GM21390 (cell line): ENCODE data around the gene NCLN.

Source experiments
- ATAC-seq: cut with Tn5 transposase; IDR thresholded peaks from one replicate; pipeline ENCODE4 v1.9.1; 2021; ENCODE audit not compliant: unreplicated experiment

Gene NCLN

GRCh38 chr19:3253270-3253669, 67.5 kb downstream of the NCLN start:
- ATAC-seq = no peak

- ATAC-seq = no peak
Observed at GRCh38 chr19:3254520-3254919, 68.8 kb downstream of the NCLN start.

GRCh38 chr19:3257071-3257470, 71.3 kb downstream of the NCLN start:
- ATAC-seq = no peak
